Chondrocyte (in vitro differentiated cells): ENCODE results near the gene CST9L. TPM values are rescaled to one million over a fixed set of nuclear protein-coding genes. Genes with fewer than 3 reads are reported as not detected.
"Not testable (repeated sequence)": the region's sequence is repeated elsewhere in the genome, so short reads cannot be mapped to it uniquely, and the experiment has no call there.

Experiments used
- DNase-seq: peaks from one replicate; pipeline ENCODE4 v3.0.0; 2021; ENCODE audit warnings: mixed read lengths, low spot score
- H3K27ac Mint-ChIP-seq: one replicate; pipeline ENCODE4 v1.8.0; 2021; ENCODE audit warnings: mild to moderate bottlenecking, moderate library complexity, mixed read lengths; ENCODE audit not compliant: unreplicated experiment
- H3K27me3 Mint-ChIP-seq: 2 replicates; pipeline ENCODE4 v1.8.0; 2021; ENCODE audit warnings: low read depth, mixed read lengths
- H3K36me3 Mint-ChIP-seq: 2 replicates; pipeline ENCODE4 v1.8.0; 2021; ENCODE audit warnings: low read depth, mixed read lengths
- H3K4me1 Mint-ChIP-seq: 2 replicates; pipeline ENCODE4 v1.8.0; 2021; ENCODE audit warnings: low read depth, mild to moderate bottlenecking, mixed read lengths
- H3K4me3 Mint-ChIP-seq: one replicate; pipeline ENCODE4 v1.8.0; 2021; ENCODE audit warnings: mild to moderate bottlenecking, moderate library complexity, mixed read lengths; ENCODE audit not compliant: unreplicated experiment
- H3K9me3 Mint-ChIP-seq: 2 replicates; pipeline ENCODE4 v1.8.0; 2021; ENCODE audit warnings: low read depth, mixed read lengths
- CTCF ChIP-seq: fragments of 200-600 bp; sonication (generic); IDR thresholded peaks from 2 replicates; pipeline ENCODE4 v1.5.0; 2021; ENCODE audit warnings: antibody characterized with exemption, mild to moderate bottlenecking, moderate library complexity
- total RNA-seq: library from RNA; stranded (reverse); gene quantifications from 3 replicates; pipeline ENCODE4 v1.2.1, GENCODE V29; 2021

CST9L gene
- total RNA-seq, 1 donor from 2014 or later, result not detected

- H3K4me3 Mint-ChIP-seq, result no peak overlapping the region
- H3K9me3 Mint-ChIP-seq, result peaks cover 5% of the 10 kb centered on the region
- no peak overlapping the region for H3K27ac Mint-ChIP-seq
- no peak for TF ChIP-seq CTCF
- H3K36me3 Mint-ChIP-seq, result no peaks in the 10 kb centered on the region
- no peaks in the 10 kb centered on the region for H3K4me1 Mint-ChIP-seq
- no peak for DNase-seq
- H3K27me3 Mint-ChIP-seq, result peaks cover 15% of the 10 kb centered on the region
These were observed 14.0 kb upstream of the CST9L start for GRCh38 chr20:23582293-23582692.

- not testable (repeated sequence) for H3K4me1 Mint-ChIP-seq, DNase-seq, H3K27ac Mint-ChIP-seq, H3K4me3 Mint-ChIP-seq, H3K9me3 Mint-ChIP-seq, H3K36me3 Mint-ChIP-seq
- peaks cover 15% of the 10 kb centered on the region for H3K27me3 Mint-ChIP-seq
These were observed 13.5 kb upstream of the CST9L start for GRCh38 chr20:23581833-23582232.

- no peak for TF ChIP-seq CTCF
- no peaks in the 10 kb centered on the region for H3K4me1 Mint-ChIP-seq
- H3K27me3 Mint-ChIP-seq, result peaks cover 21% of the 10 kb centered on the region
- no peaks in the 10 kb centered on the region for H3K36me3 Mint-ChIP-seq
- no peak overlapping the region for H3K27ac Mint-ChIP-seq
- no peak for DNase-seq
- no peak overlapping the region for H3K4me3 Mint-ChIP-seq
- peaks cover 6% of the 10 kb centered on the region for H3K9me3 Mint-ChIP-seq
These were observed 6.7 kb upstream of the CST9L start for GRCh38 chr20:23574977-23575376.

- Mint-ChIP-seq H3K27ac (no peak overlapping the region), H3K27me3 (peaks cover 29% of the 10 kb centered on the region), H3K9me3 (peaks cover 6% of the 10 kb centered on the region), H3K4me3 (no peak overlapping the region), H3K4me1 (no peaks in the 10 kb centered on the region), H3K36me3 (no peaks in the 10 kb centered on the region)
- no peak for TF ChIP-seq CTCF
- DNase-seq, result no peak
These were observed 2.0 kb upstream of the CST9L start for GRCh38 chr20:23570178-23570760.

- Mint-ChIP-seq H3K4me3 (no peak overlapping the region), H3K27ac (no peak overlapping the region), H3K9me3 (peaks cover 6% of the 10 kb centered on the region), H3K27me3 (peaks cover 30% of the 10 kb centered on the region), H3K4me1 (no peaks in the 10 kb centered on the region), H3K36me3 (no peaks in the 10 kb centered on the region)
- TF ChIP-seq CTCF, result no peak
- DNase-seq, result no peak
These were observed 1.3 kb upstream of the CST9L start for GRCh38 chr20:23569570-23569969.

- no peaks in the 10 kb centered on the region for H3K36me3 Mint-ChIP-seq
- peaks cover 26% of the 10 kb centered on the region for H3K27me3 Mint-ChIP-seq
- peaks cover 6% of the 10 kb centered on the region for H3K9me3 Mint-ChIP-seq
- no peaks in the 10 kb centered on the region for H3K4me1 Mint-ChIP-seq
- no peak for DNase-seq
- H3K27ac Mint-ChIP-seq, result no peak overlapping the region
- no peak overlapping the region for H3K4me3 Mint-ChIP-seq
- no peak for TF ChIP-seq CTCF
These were observed 667 bp upstream of the CST9L start for GRCh38 chr20:23568971-23569330.
